ENCODE measurements around the gene EFCAB12. TPM values are rescaled to one million over a fixed set of nuclear protein-coding genes. Genes with fewer than 3 reads are reported as not detected.
A peak's percentile ranks its signal among the peaks of the same experiment; 100 is the strongest.
"Not testable (repeated sequence)": the region's sequence is repeated elsewhere in the genome, so short reads cannot be mapped to it uniquely, and the experiment has no call there.

The EFCAB12 gene
- total RNA-seq, 2 donors from 2014 or later = 0.33 to 0.73 TPM

DNA sequence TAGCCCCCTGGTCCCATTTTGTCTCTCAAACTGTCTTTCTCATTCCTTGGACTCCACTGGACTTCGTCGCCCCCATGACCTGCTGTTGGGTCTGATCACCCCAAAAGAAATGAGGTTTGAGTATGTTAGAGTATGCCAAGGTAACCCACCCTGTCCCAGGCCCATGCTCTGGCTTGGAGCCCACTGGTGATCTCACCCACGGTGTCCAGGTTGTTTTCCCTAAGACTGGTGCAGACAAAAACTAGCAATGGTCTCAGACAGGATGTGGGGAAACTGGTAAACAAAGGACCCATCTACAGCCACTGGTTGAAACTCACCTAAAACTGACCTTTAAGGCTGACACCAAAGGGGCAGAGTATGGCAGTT lies 38.9 kb downstream of the EFCAB12 start:
- Mint-ChIP-seq H3K4me1 (peaks cover 36% of the 10 kb centered on the region), H3K9me3 (no peaks in the 10 kb centered on the region), H3K4me3 (no peak overlapping the region), H3K27ac (peak overlapping the region; percentile 90), H3K27me3 (ENCODE audit: insufficient read depth) (no peaks in the 10 kb centered on the region), H3K36me3 (ENCODE audit: low read depth) (peaks cover 56% of the 10 kb centered on the region)
- H3K4me3 ChIP-seq (ENCODE audit: low read length) = no peak overlapping the region
- no peak for DNase-seq
- TF ChIP-seq, protein P1, sequence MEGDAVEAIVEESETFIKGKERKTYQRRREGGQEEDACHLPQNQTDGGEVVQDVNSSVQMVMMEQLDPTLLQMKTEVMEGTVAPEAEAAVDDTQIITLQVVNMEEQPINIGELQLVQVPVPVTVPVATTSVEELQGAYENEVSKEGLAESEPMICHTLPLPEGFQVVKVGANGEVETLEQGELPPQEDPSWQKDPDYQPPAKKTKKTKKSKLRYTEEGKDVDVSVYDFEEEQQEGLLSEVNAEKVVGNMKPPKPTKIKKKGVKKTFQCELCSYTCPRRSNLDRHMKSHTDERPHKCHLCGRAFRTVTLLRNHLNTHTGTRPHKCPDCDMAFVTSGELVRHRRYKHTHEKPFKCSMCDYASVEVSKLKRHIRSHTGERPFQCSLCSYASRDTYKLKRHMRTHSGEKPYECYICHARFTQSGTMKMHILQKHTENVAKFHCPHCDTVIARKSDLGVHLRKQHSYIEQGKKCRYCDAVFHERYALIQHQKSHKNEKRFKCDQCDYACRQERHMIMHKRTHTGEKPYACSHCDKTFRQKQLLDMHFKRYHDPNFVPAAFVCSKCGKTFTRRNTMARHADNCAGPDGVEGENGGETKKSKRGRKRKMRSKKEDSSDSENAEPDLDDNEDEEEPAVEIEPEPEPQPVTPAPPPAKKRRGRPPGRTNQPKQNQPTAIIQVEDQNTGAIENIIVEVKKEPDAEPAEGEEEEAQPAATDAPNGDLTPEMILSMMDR (conservative IDR thresholded peaks at IDR 0.05) = no peak
- H3K27ac ChIP-seq (ENCODE audit: low read depth, low read length) = peak overlapping the region; percentile 57
- no peaks in the 10 kb centered on the region for H3K27me3 ChIP-seq (ENCODE audit: control insufficient read depth, insufficient read depth, low read length, poor library complexity, severe bottlenecking)
- 92% methylated on average over 3 of the region's 3 CpGs; no CpG with 5 or more reads in 1 of the 2 experiments for WGBS, 2 experiments (ENCODE audit: insufficient coverage in 1 of 2, insufficient read length in 1 of 2)
- H3K36me3 ChIP-seq (ENCODE audit: control insufficient read depth, insufficient read depth, low read length) = peaks cover 49% of the 10 kb centered on the region
- H3K4me1 ChIP-seq (ENCODE audit: control insufficient read depth, insufficient read depth, low read length) = peaks cover 4% of the 10 kb centered on the region
- no peak overlapping the region for H3K9ac ChIP-seq (ENCODE audit: extremely low read depth, low read length, poor library complexity, severe bottlenecking)
- H3K9me3 ChIP-seq (ENCODE audit: control insufficient read depth, low read length) = peaks cover 5% of the 10 kb centered on the region

DNA sequence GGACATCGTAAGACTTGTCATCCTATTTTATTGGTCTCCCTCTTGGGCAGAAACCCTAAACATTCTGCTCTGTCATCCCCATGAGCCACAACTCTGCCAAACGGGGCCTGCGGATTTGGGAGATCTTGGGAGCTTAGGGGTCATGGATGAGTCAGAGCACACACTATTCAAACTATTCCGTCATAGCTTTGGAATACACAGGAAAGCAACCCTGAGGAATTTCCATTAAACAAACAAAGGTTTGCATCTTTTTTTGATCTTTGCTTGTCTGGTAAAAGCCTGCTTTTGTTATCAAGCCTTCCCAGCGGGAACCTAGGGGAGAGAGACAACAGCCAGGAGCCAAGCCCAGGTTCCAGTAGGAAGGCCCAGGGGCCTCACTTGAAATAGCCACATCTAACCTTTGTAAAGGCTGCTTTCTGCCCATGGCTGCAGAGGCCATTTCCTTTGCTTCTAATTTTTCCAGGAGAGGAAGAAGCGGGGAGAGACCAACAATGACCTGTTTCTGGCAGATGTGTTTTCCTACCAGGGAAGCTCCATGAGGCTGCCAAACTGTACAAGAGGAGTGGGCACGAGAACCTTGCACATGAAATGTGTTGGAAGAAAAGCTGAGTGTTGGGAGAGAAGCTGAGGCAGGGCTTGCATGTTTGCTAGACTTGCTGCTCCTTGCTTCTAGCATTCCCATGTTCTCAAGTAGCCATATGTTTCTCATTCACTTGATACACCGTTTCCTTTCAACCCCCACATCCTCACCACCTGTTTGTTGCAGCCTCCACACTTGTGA lies 39.5 kb downstream of the EFCAB12 start:
- peak; percentile 73 for DNase-seq
- H3K4me3 ChIP-seq (ENCODE audit: low read length); H3K27me3 ChIP-seq (ENCODE audit: control insufficient read depth, insufficient read depth, low read length, poor library complexity, severe bottlenecking); H3K4me3 Mint-ChIP-seq; H3K4me1 ChIP-seq (ENCODE audit: control insufficient read depth, insufficient read depth, low read length); H3K9me3 Mint-ChIP-seq; H3K9me3 ChIP-seq (ENCODE audit: control insufficient read depth, low read length); H3K27me3 Mint-ChIP-seq (ENCODE audit: insufficient read depth): not testable (repeated sequence)
- H3K27ac ChIP-seq (ENCODE audit: low read depth, low read length) = peak overlapping the region; percentile 57
- Mint-ChIP-seq H3K36me3 (ENCODE audit: low read depth) (peaks cover 56% of the 10 kb centered on the region), H3K4me1 (peaks cover 36% of the 10 kb centered on the region), H3K27ac (peak overlapping the region; percentile 90)
- H3K9ac ChIP-seq (ENCODE audit: extremely low read depth, low read length, poor library complexity, severe bottlenecking) = peak overlapping the region; percentile 7
- WGBS, 2 experiments (ENCODE audit: insufficient coverage in 1 of 2, insufficient read length in 1 of 2) = 43 to 96% methylated on average over 3 to 8 of the region's 8 CpGs
- H3K36me3 ChIP-seq (ENCODE audit: control insufficient read depth, insufficient read depth, low read length) = peaks cover 49% of the 10 kb centered on the region

DNA sequence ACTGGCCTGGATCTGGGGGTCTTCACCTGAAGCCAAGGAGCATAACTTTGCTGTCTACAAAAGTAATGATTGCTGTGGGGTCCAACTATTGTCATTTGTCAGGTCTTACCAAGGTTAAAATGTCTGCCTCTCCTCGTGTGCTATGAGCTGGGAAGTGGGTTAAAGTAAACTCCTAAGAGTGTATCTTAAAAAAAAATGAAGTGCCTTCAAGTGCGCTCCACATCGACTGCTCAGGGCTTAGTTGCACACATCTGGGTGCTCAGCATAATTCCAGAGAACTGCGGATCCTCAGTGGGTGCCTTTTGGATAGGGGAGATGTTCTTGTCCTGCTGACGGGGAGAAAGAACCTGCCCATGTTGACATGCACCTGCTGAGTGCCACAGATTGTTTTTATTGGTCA lies 40.9 kb downstream of the EFCAB12 start:
- H3K27ac Mint-ChIP-seq = peak overlapping the region; percentile 90
- Histone ChIP-seq H3K36me3 (ENCODE audit: control insufficient read depth, insufficient read depth, low read length) (peaks cover 42% of the 10 kb centered on the region), H3K9ac (ENCODE audit: extremely low read depth, low read length, poor library complexity, severe bottlenecking) (no peak overlapping the region), H3K4me3 (ENCODE audit: low read length) (no peak overlapping the region), H3K27me3 (ENCODE audit: control insufficient read depth, insufficient read depth, low read length, poor library complexity, severe bottlenecking) (no peaks in the 10 kb centered on the region), H3K4me1 (ENCODE audit: control insufficient read depth, insufficient read depth, low read length) (peaks cover 4% of the 10 kb centered on the region), H3K27ac (ENCODE audit: low read depth, low read length) (no peak overlapping the region), H3K9me3 (ENCODE audit: control insufficient read depth, low read length) (peaks cover 5% of the 10 kb centered on the region)
- H3K4me1 Mint-ChIP-seq = peaks cover 36% of the 10 kb centered on the region
- H3K27me3 Mint-ChIP-seq (ENCODE audit: insufficient read depth) = no peaks in the 10 kb centered on the region
- H3K36me3 Mint-ChIP-seq (ENCODE audit: low read depth) = peaks cover 45% of the 10 kb centered on the region
- H3K9me3 Mint-ChIP-seq = no peaks in the 10 kb centered on the region
- DNase-seq = no peak
- TF ChIP-seq, protein P1 (conservative IDR thresholded peaks at IDR 0.05) = no peak
- 88 to 92% methylated on average over 4 to 5 of the region's 5 CpGs for WGBS, 2 experiments (ENCODE audit: insufficient coverage in 1 of 2, insufficient read length in 1 of 2)
- H3K4me3 Mint-ChIP-seq = no peak overlapping the region
